GM23338 (cell line): ENCODE results near the gene OR1J2. TPM values are rescaled to one million over a fixed set of nuclear protein-coding genes. Genes with fewer than 3 reads are reported as not detected.

ENCODE experiments used
- ATAC-seq: fragments of 200-7000 bp; cut with Tn5 transposase; 3 replicates; pipeline ENCODE4 v1.9.1; 2020
- DNase-seq: peaks from one replicate; pipeline ENCODE4 v3.0.0-alpha.2; 2015; ENCODE audit warnings: low spot score
- H2AFZ ChIP-seq: fragments of 200-600 bp; sonication (generic); 2 replicates; pipeline ENCODE4 v1.8.0; 2016; ENCODE audit warnings: antibody characterized with exemption, mild to moderate bottlenecking, moderate library complexity
- H3F3A ChIP-seq: fragments of 200-600 bp; sonication (generic); replicated peaks from 2 replicates; pipeline ENCODE4 v1.8.0; 2017; ENCODE audit warnings: antibody characterized with exemption, mixed run types, low read depth
- H3K27ac ChIP-seq: fragments of 200-600 bp; sonication (generic); 2 replicates; pipeline ENCODE4 v1.6.1; 2016; ENCODE audit warnings: low read depth
- H3K27me3 ChIP-seq: fragments of 200-600 bp; sonication (generic); 2 replicates; pipeline ENCODE4 v1.8.0; 2016; ENCODE audit warnings: mild to moderate bottlenecking, mixed run types, moderate library complexity; ENCODE audit not compliant: insufficient read depth
- H3K36me3 ChIP-seq: fragments of 200-600 bp; sonication (generic); 2 replicates; pipeline ENCODE4 v1.8.0; 2016; ENCODE audit warnings: mild to moderate bottlenecking; ENCODE audit not compliant: insufficient read depth
- H3K4me1 ChIP-seq: fragments of 200-600 bp; sonication (generic); 2 replicates; pipeline ENCODE4 v1.8.0; 2016; ENCODE audit warnings: mild to moderate bottlenecking, moderate library complexity; ENCODE audit not compliant: insufficient read depth
- H3K4me2 ChIP-seq: fragments of 200-600 bp; sonication (generic); 2 replicates; pipeline ENCODE4 v1.7.1; 2017; ENCODE audit warnings: mixed run types
- H3K4me3 ChIP-seq: fragments of 200-600 bp; sonication (generic); 2 replicates; pipeline ENCODE4 v1.6.1; 2016; ENCODE audit warnings: mixed run types
- H3K79me2 ChIP-seq: fragments of 200-600 bp; sonication (generic); replicated peaks from 2 replicates; pipeline ENCODE4 v1.8.0; 2017; ENCODE audit warnings: mild to moderate bottlenecking; ENCODE audit not compliant: insufficient read depth
- H3K9me2 ChIP-seq: fragments of 200-600 bp; sonication (generic); 2 replicates; pipeline ENCODE4 v1.8.0; 2017; ENCODE audit not compliant: insufficient read depth
- H4K20me1 ChIP-seq: fragments of 200-600 bp; sonication (generic); replicated peaks from 2 replicates; pipeline ENCODE4 v1.8.0; 2017; ENCODE audit warnings: mild to moderate bottlenecking; ENCODE audit not compliant: insufficient read depth
- H3K27ac Mint-ChIP-seq: 2 replicates; pipeline ENCODE4 v1.8.0; 2020; ENCODE audit warnings: inconsistent platforms, mild to moderate bottlenecking, moderate library complexity, mixed read lengths
- H3K27me3 Mint-ChIP-seq: 3 replicates; pipeline ENCODE4 v1.8.0; 2022; ENCODE audit warnings: low read depth, mild to moderate bottlenecking, moderate library complexity, mixed read lengths, inconsistent platforms; ENCODE audit not compliant: insufficient read depth, poor library complexity
- H3K36me3 Mint-ChIP-seq: 3 replicates; pipeline ENCODE4 v1.8.0; 2021; ENCODE audit warnings: low read depth, mild to moderate bottlenecking, inconsistent platforms, moderate library complexity, mixed read lengths
- H3K4me1 Mint-ChIP-seq: 3 replicates; pipeline ENCODE4 v1.8.0; 2020; ENCODE audit warnings: mild to moderate bottlenecking, inconsistent platforms, mixed read lengths
- H3K4me3 Mint-ChIP-seq: 3 replicates; pipeline ENCODE4 v1.8.0; 2021; ENCODE audit warnings: moderate library complexity, mild to moderate bottlenecking, inconsistent platforms, mixed read lengths
- H3K9me3 Mint-ChIP-seq: 3 replicates; pipeline ENCODE4 v1.8.0; 2020; ENCODE audit warnings: moderate library complexity, mild to moderate bottlenecking, inconsistent platforms, mixed read lengths
- EZH2 ChIP-seq: fragments of 200-600 bp; sonication (generic); IDR thresholded peaks from one replicate; pipeline ENCODE4 v1.8.0; 2017; ENCODE audit warnings: antibody characterized with exemption, mild to moderate bottlenecking, low read depth; ENCODE audit not compliant: unreplicated experiment
- ZNF114 ChIP-seq: fragments of 250-450 bp; sonication (Bioruptor Pico); IDR thresholded peaks from 2 replicates; pipeline ENCODE4 v1.5.0; 2020; ENCODE audit warnings: mild to moderate bottlenecking, moderate library complexity
- ZNF331 ChIP-seq: fragments of 250-450 bp; sonication (Bioruptor Pico); IDR thresholded peaks from 2 replicates; pipeline ENCODE4 v1.5.0; 2020; ENCODE audit warnings: low read depth, mild to moderate bottlenecking, moderate library complexity
- polyA plus RNA-seq: library from polyadenylated mRNA; unstranded; fragments of >200 nt; fragmentation: Nextera tagmentation; extraction: Ambion mirVana; gene quantifications from 2 replicates; pipeline ENCODE4 v1.2.1, GENCODE V29; 2016
- total RNA-seq: library from RNA; depleted of rRNA; stranded (reverse); fragments of >200 nt; shearing (Covaris generic); gene quantifications from 2 replicates; pipeline ENCODE4 v1.2.3, GENCODE V29; 2014
- TF ChIP-seq, protein P1 (sequence below): fragments of 250-450 bp; sonication (Bioruptor Pico); IDR thresholded peaks from 2 replicates; pipeline ENCODE4 v1.5.0; 2020; ENCODE audit warnings: mild to moderate bottlenecking, moderate library complexity
- TF ChIP-seq, protein P2 (sequence below): IDR thresholded peaks from 2 replicates; pipeline ENCODE4 v1.6.1; 2016; ENCODE audit warnings: antibody characterized with exemption
- TF ChIP-seq, protein P3 (sequence below), 2 experiments: fragments of 200-600 bp in 1 of 2; sonication (generic) in 1 of 2; conservative IDR thresholded peaks; 2 replicates each; pipeline versions ENCODE4 v1.5.1 to v1.6.1; 2016 to 2017; ENCODE audit warnings: antibody characterized with exemption in 2 of 2, low read depth in 2 of 2, mild to moderate bottlenecking in 2 of 2, moderate library complexity in 1 of 2

The OR1J2 gene
- total and polyA plus RNA-seq, 2 experiments from 2014 or later, result not detected

DNA sequence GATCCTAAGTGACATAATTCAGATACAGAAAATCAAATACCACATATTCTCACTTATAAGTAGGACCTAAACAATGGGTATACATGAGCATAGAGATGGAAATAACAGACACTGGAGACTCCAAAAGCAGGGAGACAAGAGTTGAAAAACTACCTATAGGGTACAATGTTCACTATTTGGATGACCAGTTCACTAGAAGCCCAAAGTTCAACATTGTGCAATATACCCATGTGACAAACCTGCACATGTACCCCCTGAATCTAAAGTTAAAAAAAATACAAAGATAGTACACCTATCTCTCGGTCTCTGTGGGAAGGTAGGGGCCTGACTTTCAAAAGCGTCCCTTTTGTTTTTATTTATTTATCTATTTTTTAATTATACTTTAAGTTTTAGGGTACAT lies 28.2 kb downstream of the OR1J2 start:
- Mint-ChIP-seq H3K27ac (no peak overlapping the region), H3K27me3 (peaks cover 9% of the 10 kb centered on the region), H3K4me1 (no peaks in the 10 kb centered on the region), H3K4me3 (no peak overlapping the region), H3K9me3 (peaks cover 87% of the 10 kb centered on the region), H3K36me3 (peaks cover 22% of the 10 kb centered on the region)
- Histone ChIP-seq H3K4me2 (no peak overlapping the region), H4K20me1 (no peaks in the 10 kb centered on the region), H3K4me1 (no peaks in the 10 kb centered on the region), H3F3A (no peaks in the 10 kb centered on the region), H3K27me3 (no peaks in the 10 kb centered on the region), H3K79me2 (no peaks in the 10 kb centered on the region), H3K27ac (no peak overlapping the region), H2AFZ (no peak overlapping the region), H3K4me3 (no peak overlapping the region), H3K9me2 (no peaks in the 10 kb centered on the region), H3K36me3 (no peaks in the 10 kb centered on the region)
- TF ChIP-seq, protein P1, sequence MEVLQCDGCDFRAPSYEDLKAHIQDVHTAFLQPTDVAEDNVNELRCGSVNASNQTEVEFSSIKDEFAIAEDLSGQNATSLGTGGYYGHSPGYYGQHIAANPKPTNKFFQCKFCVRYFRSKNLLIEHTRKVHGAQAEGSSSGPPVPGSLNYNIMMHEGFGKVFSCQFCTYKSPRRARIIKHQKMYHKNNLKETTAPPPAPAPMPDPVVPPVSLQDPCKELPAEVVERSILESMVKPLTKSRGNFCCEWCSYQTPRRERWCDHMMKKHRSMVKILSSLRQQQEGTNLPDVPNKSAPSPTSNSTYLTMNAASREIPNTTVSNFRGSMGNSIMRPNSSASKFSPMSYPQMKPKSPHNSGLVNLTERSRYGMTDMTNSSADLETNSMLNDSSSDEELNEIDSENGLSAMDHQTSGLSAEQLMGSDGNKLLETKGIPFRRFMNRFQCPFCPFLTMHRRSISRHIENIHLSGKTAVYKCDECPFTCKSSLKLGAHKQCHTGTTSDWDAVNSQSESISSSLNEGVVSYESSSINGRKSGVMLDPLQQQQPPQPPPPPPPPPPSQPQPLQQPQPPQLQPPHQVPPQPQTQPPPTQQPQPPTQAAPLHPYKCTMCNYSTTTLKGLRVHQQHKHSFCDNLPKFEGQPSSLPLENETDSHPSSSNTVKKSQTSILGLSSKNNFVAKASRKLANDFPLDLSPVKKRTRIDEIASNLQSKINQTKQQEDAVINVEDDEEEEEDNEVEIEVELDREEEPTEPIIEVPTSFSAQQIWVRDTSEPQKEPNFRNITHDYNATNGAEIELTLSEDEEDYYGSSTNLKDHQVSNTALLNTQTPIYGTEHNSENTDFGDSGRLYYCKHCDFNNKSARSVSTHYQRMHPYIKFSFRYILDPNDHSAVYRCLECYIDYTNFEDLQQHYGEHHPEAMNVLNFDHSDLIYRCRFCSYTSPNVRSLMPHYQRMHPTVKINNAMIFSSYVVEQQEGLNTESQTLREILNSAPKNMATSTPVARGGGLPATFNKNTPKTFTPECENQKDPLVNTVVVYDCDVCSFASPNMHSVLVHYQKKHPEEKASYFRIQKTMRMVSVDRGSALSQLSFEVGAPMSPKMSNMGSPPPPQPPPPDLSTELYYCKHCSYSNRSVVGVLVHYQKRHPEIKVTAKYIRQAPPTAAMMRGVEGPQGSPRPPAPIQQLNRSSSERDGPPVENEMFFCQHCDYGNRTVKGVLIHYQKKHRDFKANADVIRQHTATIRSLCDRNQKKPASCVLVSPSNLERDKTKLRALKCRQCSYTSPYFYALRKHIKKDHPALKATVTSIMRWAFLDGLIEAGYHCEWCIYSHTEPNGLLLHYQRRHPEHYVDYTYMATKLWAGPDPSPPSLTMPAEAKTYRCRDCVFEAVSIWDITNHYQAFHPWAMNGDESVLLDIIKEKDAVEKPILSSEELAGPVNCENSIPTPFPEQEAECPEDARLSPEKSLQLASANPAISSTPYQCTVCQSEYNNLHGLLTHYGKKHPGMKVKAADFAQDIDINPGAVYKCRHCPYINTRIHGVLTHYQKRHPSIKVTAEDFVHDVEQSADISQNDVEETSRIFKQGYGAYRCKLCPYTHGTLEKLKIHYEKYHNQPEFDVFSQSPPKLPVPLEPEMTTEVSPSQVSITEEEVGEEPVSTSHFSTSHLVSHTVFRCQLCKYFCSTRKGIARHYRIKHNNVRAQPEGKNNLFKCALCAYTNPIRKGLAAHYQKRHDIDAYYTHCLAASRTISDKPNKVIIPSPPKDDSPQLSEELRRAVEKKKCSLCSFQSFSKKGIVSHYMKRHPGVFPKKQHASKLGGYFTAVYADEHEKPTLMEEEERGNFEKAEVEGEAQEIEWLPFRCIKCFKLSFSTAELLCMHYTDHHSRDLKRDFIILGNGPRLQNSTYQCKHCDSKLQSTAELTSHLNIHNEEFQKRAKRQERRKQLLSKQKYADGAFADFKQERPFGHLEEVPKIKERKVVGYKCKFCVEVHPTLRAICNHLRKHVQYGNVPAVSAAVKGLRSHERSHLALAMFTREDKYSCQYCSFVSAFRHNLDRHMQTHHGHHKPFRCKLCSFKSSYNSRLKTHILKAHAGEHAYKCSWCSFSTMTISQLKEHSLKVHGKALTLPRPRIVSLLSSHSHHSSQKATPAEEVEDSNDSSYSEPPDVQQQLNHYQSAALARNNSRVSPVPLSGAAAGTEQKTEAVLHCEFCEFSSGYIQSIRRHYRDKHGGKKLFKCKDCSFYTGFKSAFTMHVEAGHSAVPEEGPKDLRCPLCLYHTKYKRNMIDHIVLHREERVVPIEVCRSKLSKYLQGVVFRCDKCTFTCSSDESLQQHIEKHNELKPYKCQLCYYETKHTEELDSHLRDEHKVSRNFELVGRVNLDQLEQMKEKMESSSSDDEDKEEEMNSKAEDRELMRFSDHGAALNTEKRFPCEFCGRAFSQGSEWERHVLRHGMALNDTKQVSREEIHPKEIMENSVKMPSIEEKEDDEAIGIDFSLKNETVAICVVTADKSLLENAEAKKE, result no peak
- TF ChIP-seq ZNF331 (CRISPR knock-in tag) (no peak), EZH2 (no peak)
- TF ChIP-seq, protein P2, sequence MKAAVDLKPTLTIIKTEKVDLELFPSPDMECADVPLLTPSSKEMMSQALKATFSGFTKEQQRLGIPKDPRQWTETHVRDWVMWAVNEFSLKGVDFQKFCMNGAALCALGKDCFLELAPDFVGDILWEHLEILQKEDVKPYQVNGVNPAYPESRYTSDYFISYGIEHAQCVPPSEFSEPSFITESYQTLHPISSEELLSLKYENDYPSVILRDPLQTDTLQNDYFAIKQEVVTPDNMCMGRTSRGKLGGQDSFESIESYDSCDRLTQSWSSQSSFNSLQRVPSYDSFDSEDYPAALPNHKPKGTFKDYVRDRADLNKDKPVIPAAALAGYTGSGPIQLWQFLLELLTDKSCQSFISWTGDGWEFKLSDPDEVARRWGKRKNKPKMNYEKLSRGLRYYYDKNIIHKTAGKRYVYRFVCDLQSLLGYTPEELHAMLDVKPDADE, result no peak
- no peak for ATAC-seq
- DNase-seq, result no peak

DNA sequence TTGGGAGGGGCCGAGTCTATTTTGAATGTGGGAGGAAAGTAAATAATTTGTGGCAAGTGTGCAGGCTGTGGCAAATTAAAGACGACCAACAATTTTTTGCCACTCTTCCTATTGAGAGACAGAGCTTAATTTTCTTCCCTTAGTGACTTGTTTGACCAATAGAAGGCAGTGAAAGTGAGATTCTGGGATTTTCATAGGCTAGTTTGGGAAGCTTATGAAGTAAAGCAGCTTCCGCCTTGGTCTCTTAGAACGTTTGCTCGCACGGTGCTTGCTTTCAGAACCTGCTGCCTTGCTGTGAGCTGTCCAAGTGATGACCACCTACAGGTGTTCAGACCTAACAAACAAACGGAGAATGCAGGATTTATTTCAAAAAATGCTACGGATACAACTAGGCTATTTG lies 35.6 kb downstream of the OR1J2 start:
- H3K9me3 Mint-ChIP-seq, result peaks cover 74% of the 10 kb centered on the region
- H3F3A ChIP-seq, result no peaks in the 10 kb centered on the region
- H3K36me3 Mint-ChIP-seq, result no peaks in the 10 kb centered on the region; the same call in 2 of the 3 replicates
- DNase-seq, result no peak
- no peak overlapping the region for H3K4me2 ChIP-seq
- no peak overlapping the region for H3K27ac ChIP-seq
- no peak overlapping the region for H2AFZ ChIP-seq
- no peaks in the 10 kb centered on the region for H3K27me3 Mint-ChIP-seq
- H3K27me3 ChIP-seq, result no peaks in the 10 kb centered on the region
- no peaks in the 10 kb centered on the region for H3K4me1 Mint-ChIP-seq
- H3K4me3 Mint-ChIP-seq, result no peak overlapping the region
- H3K79me2 ChIP-seq, result no peaks in the 10 kb centered on the region
- H3K4me3 ChIP-seq, result no peak overlapping the region
- no peak for ATAC-seq
- no peaks in the 10 kb centered on the region for H3K36me3 ChIP-seq
- H3K4me1 ChIP-seq, result no peaks in the 10 kb centered on the region
- no peak overlapping the region for H3K27ac Mint-ChIP-seq
- no peaks in the 10 kb centered on the region; the same call in 1 of the 2 replicates for H3K9me2 ChIP-seq
- no peaks in the 10 kb centered on the region for H4K20me1 ChIP-seq
- no peak for TF ChIP-seq ZNF114
- TF ChIP-seq, protein P3, sequence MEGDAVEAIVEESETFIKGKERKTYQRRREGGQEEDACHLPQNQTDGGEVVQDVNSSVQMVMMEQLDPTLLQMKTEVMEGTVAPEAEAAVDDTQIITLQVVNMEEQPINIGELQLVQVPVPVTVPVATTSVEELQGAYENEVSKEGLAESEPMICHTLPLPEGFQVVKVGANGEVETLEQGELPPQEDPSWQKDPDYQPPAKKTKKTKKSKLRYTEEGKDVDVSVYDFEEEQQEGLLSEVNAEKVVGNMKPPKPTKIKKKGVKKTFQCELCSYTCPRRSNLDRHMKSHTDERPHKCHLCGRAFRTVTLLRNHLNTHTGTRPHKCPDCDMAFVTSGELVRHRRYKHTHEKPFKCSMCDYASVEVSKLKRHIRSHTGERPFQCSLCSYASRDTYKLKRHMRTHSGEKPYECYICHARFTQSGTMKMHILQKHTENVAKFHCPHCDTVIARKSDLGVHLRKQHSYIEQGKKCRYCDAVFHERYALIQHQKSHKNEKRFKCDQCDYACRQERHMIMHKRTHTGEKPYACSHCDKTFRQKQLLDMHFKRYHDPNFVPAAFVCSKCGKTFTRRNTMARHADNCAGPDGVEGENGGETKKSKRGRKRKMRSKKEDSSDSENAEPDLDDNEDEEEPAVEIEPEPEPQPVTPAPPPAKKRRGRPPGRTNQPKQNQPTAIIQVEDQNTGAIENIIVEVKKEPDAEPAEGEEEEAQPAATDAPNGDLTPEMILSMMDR (conservative IDR thresholded peaks at IDR 0.05; ENCODE audit: low read depth in 2 of 2), result no peak
